Urothelium cell line (cell line): Measurements from ENCODE around the gene PTGER4.
A peak's percentile ranks its signal among the peaks of the same experiment; 100 is the strongest.

Experiments
- DNase-seq: peaks from one replicate; pipeline ENCODE4 v3.0.0; 2011; ENCODE audit warnings: low spot score, mixed read lengths
- FAIRE-seq: peaks from 2 replicates; lab custom pipeline; 2011; peaks lifted over from hg19 to GRCh38; lab: Jason Lieb, UNC

Gene PTGER4

DNA sequence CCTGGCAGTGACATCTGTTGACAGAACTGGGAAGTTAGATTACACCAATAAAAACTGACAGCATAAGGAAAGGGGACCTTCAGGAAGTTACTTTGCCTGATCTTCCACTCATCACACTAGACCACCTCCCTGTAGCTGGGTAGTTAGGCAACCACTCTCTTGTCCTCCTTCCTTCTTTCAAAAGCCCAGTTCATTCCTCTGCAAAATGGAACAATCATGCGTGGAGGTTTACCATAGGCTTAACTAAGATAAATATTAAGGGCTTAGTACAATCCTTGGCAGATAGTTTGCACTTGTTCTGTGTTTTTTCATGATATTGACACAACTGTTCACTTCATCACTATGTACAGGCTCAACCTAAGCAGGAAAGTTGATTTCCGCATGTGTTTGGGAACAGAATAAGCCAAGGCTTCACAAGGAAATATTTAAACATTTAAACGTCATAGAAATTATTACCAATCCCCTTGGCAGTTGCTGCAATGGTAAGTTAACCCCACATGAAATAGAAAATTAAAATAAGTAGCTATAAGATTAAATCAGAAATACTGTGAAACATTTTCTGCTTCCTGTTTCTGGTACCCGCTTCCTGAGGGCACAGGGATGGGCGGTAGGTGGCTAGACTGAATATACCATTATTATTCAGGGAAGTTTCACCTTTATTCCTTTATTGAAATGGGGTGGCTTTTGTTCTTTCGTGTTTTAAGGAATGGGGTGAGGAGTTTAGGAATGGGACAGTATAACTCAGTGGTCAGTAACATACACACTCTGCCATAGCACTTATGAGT lies 9.9 kb upstream of the PTGER4 start:
- no peak for FAIRE-seq
- DNase-seq, result no peak

DNA sequence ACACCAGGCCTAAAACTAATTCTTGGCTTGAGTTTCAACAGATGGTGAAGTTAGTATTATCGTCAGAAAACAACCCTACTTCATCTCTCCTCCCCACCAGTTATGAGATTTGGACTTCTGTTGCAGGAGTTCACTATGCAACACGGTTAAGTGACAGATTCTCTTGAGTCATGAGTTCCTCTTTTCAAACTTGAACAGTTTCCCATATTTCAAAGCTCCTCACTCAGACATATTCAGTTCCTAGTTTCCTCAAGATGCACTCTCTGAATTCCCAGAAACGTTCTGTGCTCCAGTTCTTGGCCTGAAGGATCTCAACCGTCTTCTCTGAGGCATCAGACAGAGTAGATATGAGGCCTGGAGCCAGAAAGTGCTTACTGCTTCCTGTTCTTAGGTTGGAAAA lies 7.3 kb upstream of the PTGER4 start:
- FAIRE-seq (no peak), DNase-seq (no peak)

DNA sequence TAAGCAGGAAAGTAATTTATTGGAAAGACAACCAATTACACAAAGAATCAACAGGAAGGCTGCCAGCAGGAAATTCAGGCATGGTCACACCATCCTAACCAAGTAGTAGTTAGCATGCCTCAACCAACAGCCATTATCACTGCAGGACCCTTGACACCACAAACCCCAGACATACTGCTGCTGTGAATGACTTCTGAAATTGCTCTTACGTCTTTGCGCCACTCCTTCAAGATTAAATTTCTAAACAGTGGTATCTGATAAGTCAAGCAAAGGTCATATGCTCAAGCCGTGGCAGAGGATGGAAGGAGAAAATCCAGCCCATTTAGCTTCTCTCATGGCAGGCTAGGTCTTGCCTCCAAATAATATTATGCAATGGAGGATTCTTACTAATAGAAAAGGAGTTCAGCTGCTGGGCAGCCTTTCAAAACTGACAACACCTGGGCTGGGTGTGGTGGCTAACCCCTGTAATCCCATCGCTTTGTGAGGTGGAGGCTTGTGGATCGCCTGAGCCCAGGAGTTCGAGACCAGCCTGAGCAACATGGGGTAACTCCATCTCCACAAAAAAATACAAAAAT lies 5.0 kb upstream of the PTGER4 start:
- FAIRE-seq, result no peak
- no peak for DNase-seq

DNA sequence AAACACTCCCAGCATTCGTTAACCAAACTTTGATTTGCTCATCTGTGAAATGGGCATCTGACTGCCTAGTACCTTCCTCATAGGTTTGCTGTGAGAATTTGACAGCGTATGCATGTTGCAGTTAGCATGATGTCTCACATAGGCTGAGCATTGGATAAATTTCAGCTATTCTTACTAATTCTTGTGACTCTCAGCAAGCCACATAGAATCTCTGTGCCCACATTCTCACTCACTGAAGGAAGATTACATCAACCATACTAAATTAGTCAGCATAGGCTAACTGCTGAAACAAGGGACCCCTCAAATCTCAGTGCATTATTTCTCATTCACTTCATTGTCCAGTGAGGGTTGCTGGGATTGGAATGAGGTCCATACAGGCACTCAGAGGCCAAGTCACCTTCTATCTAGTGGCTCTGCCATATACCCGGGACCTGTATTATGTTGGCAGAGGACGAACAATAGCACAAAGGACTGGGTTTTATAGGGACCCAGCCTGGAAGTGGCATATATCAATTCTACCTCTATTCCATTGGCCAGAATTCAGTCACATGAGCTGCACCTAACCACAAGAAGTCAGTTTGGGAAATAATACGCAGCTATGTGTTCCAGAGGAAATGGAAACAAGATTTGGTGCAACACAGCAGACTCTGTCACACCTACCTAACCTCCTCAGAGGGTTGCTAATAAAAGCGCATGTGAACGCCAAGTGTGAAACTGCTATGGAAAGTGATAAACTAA lies 4.2 kb upstream of the PTGER4 start:
- no peak for FAIRE-seq
- no peak for DNase-seq

DNA sequence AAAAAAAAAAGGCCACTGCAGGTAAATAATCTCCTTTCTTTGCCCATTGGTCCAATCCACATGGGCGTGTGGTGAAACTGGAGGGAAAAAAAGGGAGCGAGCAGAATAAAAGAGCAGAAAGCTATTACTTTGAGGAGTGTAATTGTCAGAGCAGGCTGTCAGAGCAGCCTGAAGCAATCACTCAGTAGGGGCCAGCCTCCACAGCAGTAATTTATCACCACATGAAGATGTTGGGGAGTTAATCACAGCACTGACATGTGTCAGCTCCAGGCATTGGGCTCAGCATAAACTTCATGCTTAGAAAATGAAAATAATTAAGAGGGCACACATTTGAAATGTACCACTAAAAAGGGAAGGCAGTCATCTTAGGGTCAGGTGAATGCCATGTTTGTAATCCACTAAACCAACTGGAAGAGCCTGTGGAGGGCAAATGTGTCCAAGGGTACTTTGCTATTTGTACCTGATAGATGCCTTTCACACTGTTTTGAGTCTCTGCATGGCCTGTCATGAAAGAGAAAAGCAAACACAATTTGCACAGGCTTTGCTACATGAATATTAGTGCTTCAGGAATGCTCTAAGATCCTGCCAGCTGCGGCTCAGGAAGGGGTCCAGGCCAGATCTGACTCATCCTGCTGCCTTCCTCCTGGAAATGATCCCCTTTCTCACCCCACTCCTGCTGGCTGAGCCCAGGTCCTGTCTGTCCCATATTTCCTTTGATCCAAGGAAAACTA lies 2.9 kb upstream of the PTGER4 start:
- DNase-seq (peak; percentile 78), FAIRE-seq (no peak)

DNA sequence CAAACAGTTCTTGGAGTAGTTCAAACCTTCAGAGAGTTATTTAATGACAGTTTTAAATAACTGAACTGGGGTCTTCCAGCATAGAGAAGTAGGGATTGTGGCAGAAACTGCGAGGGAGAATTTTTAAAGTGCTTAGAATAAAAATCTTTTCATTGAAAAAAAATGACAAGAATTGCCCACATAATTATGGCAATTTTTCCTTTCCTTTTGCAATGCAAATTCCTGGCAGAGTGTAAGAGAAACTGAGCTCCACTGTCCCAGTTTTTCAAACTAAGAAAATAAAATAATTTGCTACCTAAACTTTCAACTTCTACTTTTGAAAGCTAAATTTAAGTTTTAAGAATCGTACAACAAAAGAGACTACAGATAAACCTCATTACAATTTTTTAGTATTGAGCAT lies 2.3 kb upstream of the PTGER4 start:
- DNase-seq, result no peak
- no peak for FAIRE-seq

DNA sequence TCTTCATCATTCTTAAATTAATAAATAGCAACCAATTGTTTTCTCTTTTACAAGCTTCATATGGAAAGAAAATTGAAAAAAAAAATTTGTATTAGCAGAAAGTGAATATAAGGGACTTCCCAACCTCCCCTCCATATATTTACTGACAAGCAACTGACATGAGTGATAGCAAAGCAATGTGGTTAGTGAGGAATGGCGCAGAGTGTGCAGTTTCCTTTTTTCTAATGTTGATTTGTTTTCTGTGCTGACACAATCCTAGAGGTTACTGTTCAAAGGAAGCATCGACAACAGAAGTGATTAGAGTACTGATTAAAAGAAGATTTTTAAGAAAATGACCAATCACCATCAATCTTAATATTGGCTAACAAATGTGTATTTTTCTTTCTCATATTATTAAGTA lies 1.7 kb upstream of the PTGER4 start:
- no peak for DNase-seq
- no peak for FAIRE-seq

DNA sequence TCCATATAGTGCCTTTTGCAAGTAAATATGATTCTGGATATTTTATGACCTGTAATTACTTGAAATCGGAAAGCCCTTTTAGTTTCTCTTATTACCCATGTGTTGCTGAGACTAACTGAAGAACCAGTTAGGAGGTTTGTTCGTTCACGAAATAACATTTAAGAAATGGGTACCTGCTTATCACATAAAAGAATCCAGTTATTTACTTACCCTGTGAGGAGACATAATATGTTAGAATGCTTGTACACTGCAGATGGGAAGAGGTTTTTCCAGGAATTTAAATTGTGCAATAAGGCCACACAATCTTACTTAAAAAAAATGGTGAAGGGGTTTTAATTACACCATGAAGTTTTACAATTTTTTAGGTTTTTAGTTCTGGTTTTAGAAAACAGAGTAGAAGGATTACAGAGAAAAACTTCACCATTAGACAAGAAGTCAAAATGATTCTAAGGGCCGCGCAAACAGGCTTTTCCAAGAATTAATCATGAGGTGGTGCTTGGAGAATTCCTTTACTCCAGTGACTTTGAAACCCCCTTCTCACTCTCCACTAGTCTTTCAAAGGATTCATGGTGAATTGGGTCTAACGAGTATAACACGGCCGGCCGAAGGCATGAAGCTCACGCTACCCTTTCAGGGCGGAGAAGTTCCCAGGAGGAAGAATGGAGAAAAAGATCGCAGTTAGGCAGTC lies 1.1 kb upstream of the PTGER4 start:
- DNase-seq, result no peak

DNA sequence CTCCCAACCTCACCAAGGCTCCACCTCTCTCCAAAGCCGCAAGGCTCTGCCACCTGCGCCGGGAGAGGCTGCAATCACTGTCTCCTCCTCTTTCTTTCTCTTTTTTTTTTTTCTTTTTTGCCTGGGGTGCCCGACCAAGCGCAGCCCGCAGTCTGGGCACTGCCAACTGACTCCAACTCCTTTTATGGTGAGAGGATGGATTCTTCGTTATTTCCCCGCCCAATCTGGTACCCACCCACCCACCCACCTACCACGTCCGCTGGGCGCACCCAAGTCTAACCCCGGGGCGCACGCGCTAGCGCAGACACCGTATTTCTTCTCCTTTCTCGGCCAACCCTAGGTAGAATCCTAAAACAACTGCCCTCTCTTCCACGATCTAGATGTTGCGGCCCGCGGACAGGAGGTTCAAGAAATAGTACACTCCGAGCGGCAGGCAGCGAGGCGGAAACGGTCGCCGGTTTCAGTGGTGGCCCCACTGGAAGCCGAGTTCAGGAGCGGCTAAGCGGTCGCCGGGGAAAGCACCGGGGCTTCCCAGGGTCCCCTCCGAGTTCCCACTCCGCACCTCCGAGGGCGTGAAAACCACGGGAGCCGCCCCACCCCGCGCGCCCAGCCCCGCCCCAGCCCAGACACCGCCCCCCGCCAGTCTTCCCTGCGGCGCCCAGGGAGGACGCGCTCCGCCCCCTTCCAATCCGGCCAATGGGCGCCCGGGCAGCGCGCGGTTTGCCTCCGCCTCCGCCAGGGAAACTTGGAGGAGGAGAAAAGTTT lies 385 bp upstream of the PTGER4 start:
- DNase-seq, result no peak
- FAIRE-seq, result no peak

More for the DNA sequence above, 1.1 kb upstream of the PTGER4 start:
- no peak for FAIRE-seq

DNA sequence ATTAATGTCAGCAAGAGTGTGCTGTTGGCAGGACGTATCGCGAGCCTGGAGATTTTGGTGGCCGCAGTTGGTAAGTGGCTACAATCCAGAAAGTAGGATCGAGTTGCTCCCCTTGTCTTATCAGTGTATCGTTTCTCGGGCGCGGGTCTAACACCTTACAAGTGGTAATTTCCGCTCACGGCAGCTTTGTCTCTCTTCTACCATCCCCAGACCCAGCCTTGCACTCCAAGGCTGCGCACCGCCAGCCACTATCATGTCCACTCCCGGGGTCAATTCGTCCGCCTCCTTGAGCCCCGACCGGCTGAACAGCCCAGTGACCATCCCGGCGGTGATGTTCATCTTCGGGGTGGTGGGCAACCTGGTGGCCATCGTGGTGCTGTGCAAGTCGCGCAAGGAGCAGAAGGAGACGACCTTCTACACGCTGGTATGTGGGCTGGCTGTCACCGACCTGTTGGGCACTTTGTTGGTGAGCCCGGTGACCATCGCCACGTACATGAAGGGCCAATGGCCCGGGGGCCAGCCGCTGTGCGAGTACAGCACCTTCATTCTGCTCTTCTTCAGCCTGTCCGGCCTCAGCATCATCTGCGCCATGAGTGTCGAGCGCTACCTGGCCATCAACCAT lies 1.1 kb downstream of the PTGER4 start:
- FAIRE-seq (no peak), DNase-seq (no peak)

DNA sequence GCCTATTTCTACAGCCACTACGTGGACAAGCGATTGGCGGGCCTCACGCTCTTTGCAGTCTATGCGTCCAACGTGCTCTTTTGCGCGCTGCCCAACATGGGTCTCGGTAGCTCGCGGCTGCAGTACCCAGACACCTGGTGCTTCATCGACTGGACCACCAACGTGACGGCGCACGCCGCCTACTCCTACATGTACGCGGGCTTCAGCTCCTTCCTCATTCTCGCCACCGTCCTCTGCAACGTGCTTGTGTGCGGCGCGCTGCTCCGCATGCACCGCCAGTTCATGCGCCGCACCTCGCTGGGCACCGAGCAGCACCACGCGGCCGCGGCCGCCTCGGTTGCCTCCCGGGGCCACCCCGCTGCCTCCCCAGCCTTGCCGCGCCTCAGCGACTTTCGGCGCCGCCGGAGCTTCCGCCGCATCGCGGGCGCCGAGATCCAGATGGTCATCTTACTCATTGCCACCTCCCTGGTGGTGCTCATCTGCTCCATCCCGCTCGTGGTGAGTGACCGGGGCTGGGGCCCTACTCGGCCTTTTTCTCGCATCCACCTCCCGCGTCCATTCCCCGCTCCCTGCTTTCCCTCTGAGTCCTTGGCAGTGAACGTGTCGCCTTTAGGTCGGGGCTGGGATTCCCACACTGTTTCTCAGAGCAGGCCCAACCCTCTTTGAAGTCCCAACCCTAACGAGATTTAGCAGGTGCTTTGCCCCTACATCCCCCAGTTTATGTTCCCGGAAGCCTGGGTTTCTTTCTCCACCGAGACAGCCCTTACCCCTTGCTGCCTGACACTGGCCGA lies 1.8 kb downstream of the PTGER4 start:
- no peak for DNase-seq
- no peak for FAIRE-seq

DNA sequence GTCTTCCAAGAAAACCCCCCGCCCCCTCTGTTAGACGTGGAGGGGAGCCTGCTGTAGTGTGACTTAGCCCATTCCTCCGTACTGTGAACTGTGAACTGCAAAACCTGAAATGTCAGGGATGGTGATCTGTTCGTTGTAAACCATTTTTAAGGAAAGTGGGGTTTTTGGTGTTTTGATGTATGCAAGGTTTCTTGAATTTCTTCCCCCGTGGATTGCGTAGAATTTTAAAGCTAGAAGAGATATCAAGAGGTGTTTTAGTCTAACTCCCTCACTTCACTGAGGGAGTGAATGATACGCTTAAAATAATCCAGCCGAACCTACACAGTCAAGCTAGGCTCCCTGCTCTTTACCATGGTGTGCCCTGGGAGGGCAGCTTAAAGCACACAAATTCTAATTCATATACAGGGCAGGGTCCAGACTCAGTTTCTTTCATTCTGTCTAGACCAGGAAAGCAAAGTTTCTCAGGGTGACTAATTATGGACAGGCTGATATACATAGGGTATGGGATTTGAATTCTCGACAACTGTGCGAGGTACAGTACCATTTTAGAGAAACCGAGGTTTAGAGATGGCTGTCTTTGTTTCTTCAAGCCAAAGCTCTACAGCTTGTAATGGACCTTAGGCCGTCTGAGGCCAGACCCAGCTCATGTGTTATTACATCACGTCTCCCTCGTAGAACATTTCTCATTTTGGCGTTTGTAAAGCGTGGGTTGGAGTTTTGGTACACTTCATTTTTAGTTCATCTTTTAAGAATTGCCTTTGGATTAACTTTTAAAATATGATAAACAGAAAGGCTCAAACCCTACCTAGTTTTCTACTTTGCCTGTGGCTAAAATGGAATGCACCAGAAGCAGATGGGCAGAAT lies 2.7 kb downstream of the PTGER4 start:
- DNase-seq, result no peak
- no peak for FAIRE-seq

DNA sequence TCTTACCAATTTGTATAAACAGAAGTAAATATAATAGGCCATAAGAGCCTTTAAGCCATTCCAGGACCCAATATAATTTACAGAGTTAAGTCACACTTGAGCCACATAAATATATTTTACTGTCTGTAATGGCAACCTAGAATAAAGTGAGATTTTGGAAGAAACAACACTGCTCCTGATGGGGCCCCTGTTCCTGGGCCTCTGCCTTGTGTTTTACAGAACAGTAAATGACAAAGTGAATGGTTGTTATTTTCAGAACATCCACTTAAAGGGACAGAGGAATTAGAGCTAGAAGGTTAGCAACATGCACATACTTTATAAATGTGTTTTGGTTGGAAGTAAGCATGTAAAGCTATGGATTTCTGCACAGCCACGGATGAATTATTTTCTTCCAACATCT lies 3.6 kb downstream of the PTGER4 start:
- FAIRE-seq (no peak), DNase-seq (no peak)

DNA sequence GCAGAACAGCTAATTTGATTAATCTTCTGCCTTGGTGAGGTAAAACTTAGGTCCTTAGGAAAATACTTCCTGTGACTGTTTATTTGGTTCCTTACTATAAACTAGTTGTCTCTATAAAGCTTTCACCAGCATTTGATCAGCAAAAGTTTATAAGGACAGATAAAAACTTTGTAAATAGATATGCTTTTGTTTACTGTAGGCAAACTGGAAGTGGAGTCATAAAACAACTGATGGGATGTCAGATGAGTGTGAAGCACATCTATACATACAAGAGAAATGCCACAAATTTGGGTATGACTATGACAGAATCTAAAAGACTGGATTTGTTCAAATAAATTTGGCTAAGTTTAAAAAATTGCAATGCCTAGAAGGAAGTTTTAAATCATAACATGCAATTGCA lies 5.5 kb downstream of the PTGER4 start:
- no peak for FAIRE-seq

DNA sequence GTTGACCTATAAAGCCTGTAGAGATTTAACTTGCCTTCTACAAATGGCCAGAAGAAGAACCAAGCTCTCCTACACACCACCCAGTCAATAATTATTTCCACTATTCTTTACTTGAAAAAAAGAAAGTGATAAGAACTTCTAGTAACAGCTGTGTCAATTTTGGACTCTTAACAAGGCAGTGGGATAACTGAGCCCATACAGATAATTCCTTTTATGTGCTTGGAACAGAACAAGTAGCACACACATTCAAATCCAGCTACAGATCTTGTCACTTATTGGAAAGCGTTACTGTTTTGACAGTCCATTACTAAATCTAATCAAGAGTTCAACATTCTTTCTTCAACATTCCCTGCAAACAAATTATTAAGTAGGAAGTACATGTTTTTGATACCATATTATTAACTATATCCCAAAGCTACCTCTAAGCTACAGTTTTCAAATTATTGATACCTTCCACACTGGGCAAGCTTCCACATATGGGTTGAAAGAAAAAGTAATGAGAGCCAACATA lies 6.3 kb downstream of the PTGER4 start:
- FAIRE-seq (no peak), DNase-seq (no peak)

More for the DNA sequence above, 5.5 kb downstream of the PTGER4 start:
- no peak for DNase-seq

DNA sequence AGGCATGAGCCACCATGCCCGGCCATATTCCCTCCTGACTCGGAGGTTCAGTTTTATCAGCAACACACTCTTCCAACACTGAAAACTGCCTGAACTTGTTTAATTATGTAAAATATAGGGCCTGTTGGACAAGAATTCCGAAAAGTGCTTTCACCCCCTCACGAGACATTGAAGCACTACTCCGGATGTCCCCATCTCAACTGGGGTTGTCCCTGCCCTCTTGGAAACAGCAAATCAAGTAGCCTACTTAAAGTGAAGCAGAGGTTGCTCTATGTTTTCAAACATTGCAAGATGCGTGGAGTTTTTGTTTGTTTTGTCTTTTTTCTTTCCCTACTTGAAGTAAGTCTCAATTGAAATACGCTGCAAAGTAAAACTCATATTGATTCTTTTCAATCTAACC lies 7.6 kb downstream of the PTGER4 start:
- no peak for FAIRE-seq
- no peak for DNase-seq

DNA sequence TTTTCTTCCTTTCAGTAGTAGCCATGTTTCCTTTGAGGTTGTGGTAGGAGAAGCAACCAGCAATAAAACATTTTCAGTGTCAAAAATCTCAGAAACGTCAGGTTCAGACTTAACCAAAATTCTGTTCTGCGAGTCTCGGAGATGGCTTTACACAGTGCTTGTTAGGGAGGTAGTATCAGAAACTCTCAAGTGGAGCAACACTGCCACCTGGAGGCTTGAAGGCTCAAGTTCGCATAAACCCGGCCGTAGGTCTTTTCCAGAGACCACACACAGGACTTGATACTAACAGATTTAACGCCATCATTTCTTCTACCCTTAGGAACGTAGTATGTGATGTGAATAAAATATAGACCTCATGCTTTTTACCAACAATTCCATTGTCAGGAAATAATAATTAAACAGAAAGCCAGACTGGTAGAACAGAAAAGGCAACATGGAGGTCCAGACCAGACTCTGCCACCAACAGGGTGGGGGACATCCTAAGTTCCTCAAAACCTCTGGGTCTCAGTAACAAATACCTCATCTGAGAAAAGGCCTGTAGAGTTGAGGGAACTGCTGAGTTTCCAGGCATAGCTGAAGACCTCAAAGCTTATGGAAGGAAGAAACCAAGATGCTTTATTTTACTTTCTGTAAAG lies 8.5 kb downstream of the PTGER4 start:
- DNase-seq (peak; percentile 78), FAIRE-seq (no peak)
